HG03108 (cell line): ENCODE measurements around the gene EXOC1.
A peak's percentile ranks its signal among the peaks of the same experiment; 100 is the strongest.

Experiments
- ATAC-seq: cut with Tn5 transposase; IDR thresholded peaks from one replicate; pipeline ENCODE4 v1.9.1; 2021; ENCODE audit warnings: moderate library complexity; ENCODE audit not compliant: unreplicated experiment

Gene EXOC1

DNA sequence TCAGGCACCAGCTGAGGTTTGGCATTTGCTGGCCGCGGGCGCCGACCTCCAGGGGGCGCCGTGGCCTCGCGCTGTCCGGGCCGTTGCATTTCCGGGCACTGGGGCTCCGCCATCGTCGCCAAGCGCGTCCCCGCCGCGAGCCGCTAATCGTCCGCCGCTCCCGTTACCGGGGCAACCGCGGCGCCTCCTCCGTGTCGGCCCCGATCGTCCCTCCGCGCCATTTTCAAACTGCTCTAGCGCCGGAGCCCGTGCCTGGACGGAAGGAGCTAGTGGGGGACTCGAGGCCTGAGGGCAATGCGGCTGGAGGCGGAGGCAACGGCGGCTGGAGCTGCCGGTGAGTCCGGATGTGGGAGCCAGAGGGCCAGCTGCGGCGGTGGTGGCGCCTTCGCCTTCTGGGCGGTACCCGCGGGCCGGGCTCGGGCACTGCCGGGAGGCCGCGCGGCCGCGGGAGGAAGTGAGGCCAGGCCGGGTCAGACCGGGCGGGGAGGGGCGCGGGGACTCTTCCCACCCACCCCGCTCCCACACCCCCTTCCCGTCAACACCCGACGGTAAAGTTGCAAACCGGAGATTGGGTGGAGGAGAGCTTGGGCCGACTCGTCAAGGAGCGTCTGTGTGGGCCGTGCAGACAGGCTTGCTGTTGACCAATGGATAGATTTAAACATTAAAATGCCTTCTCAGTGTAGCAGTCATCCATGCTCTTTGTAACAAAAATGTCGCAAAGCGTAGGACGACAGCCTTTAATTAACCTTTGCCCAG lies 95.5 kb downstream of the EXOC1 start, which contains the start of gene CEP135:
Gene CEP135, plus strand, starts transcription at position 220 of the 756 bp plus-strand sequence. CDS start 3,186 bp downstream, outside the sequence.
- peak; percentile 77 for ATAC-seq

DNA sequence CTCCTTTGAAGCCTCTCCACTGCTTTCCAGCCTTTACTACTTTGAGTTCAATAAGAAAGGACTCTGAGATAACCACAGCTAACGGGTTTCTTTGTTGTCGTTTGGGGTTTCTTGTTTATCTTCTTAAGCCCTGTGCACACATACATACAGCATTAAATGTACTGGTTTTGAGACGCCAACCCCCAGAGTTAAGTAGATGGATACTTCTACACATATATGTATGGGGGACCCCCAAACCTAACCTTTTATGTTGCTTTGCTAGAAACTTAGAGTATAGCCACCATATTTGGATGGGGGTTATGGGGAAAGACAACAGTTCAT lies 96.0 kb downstream of the EXOC1 start:
- ATAC-seq: no peak

DNA sequence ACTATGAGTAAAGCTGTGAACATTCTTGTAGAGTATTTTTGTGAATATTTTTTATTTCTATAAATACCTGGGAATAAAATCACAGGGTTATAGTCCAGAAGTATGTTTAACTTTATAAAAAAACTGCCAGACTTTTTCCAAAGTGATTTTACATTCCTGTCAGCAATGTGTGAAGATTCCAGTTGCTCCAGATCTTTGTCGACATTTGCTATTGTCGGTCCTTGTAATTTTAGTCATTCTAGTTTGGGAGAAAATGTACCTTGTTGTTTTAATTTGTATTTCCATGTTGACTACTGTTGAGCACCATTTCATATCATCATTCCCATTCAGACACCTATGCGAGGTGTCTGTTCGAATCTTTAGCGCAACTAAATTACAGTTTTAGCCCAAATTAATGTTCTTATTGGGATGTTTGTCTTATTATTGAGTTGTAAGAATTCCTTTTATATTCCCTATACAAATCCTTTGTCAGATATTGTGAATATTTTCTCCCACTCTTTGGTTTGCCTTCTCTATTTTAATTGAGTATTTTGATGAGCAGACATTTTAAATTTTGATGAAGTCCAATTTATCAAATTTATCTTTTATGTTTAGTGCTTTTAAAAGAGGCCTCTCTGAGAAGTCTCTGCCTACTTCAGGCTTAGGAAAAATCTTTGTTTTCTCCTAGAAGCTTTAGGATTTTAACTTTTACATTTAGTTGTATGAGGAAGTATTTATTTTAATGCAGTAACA lies 97.9 kb downstream of the EXOC1 start:
- no peak for ATAC-seq
